NCI-H128 (cell line): ENCODE results near the gene SLC7A1.

Experiments
- DNase-seq: peaks from one replicate; lab custom pipeline; 2025; ENCODE audit not compliant: unreplicated experiment; lab: John Stamatoyannopoulos, UW

The SLC7A1 gene

DNA sequence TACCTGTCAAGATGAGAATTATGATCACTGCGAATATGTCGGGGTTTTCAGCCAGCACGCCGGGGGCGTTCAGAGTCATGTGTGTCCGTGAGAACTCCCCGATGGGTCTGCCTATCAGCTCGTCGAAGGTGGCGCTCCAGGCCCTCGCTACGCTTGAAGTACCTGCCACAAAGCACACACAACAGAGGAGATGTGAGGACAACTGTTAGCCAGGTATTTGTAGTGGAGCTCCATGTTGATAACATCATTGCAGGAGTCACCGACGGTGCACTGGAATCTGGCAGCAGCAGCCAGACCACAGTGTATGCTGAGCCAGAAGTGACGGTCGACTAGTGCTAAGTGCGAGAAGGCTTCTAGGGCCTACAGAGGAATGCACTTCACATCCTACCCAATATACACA is 62.7 kb downstream of the SLC7A1 start:
- no peak for DNase-seq

DNA sequence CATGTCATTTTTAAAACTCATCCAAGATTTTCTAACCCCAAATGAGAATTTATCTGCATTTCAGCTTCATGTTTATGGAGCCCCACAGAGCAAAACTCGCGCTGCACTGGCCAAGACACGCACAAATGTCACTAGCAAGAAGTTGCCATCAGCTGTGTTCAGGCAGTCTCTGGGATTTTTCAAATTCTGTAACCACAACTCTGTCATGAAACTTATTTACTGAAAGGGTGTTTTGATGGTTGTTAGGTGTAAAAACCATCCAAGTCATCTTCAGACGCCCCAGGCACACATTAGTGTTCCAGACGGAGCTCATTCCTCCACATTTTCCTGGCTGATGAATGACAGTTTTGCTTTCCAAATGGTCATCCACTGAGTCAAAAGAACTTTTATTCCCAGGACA is 63.4 kb downstream of the SLC7A1 start:
- no peak for DNase-seq

DNA sequence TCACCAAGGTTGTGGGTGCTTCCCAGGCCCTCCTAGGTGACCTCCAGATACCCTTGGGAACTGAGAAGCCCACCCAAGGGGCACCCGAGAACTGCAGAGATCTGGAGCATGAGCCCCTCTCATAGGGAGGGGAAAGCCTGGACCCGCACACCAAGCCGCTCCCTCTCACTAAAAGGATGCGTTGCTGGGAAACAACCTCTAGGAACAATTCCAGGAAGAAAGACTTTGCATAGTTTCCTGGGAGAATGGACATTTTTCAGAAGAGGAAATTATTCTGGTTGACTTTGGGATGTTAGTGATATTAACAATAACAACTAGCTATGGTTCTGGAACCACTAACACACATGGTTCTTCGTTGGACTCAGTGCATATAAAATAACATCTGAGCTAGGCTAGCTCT is 64.6 kb downstream of the SLC7A1 start:
- no peak for DNase-seq

DNA sequence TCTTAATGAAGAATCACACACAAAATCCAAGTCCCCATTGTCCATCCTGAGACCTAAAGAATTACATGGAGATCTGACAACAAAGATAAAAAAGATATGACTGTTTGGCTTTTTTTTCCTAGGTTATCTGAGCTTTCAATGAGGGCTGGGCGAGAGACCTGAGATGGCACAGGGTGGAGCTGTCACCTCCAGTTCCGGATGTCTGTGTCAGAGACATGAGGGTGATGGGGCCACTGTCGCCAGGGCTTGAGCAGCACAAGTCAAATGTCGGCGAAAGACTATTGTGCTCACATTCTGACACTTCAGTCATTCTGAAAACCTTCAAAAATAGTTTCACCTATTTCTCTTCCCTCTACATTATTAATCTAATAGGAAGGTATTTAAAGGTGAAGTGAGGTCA is 65.7 kb downstream of the SLC7A1 start:
- DNase-seq = no peak

DNA sequence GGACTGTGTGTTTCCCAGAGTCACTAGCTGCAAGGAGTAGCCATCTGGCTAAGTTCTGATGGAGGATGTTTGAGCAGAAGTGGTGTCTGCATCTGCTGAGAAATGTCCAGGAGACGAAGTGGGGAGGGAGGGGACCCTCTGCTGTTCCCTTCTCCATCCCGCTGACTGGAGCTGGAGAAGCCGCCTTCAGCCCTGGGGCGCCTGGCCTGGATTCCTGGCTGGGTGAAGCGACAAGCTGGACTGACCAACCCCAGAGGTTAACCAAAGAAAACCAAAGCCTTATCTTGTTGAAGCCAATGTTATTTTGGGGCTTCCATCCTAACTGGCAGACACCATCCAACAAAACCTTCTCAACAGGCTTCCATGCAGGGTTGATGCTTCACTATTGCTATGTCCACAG is 67.6 kb downstream of the SLC7A1 start:
- no peak for DNase-seq

DNA sequence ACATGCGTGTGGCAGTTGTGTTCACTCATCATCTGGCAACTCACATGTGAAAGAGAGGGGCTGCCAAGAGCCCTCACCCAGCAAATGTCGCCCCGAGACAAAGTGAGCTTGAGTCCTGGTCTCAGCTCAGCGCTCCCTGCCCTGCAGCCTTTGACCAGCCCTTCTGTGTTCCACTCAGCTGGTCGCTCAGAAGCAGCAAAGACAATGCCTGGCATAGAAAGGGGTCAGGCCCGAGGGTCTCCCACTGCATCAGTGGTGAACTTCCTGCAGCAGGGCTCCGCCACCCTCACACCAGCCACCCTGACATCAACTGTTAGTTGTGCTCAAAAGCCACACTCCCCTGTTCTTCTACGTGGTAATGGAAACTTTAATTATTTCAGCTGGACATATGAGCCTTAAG is 68.0 kb downstream of the SLC7A1 start:
- no peak for DNase-seq

DNA sequence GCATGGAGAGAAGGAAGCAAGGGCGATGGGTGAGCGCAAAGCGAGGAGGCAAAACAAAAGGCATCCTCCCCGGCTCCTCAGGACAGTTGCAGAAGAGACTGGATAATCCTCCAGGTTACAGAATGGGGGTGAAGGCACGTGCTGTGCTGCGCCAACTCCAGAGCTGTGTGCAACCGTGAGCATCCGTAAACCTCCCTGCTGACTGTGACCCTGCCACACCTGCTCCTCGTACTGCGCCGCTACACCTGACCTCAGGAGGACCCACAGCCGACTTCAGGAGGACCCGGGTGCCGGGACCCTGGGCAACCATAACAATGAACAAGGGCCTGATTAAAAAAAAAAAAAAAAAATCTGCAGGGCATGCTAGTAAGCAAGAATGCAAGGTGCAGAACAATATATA is 68.7 kb downstream of the SLC7A1 start:
- no peak for DNase-seq

DNA sequence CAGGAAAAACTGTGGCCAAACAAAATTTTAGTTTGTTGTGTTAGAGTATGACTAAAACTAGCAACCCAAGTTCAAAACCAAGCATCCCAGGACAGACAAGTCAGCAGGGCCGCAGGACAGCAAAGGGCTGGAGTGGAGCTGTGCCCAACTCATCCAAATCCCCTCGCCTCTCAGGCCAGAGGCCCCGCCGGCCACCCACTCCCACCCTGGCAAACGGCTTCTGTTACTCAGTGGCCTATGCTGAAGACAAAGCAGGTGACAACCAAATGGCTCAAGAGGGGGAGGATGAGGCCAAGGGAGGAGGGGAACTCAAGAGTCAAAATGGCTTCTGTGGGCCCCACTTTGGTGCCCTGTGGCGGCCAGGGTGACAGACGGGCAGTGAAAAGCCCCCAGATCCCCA is 69.7 kb downstream of the SLC7A1 start:
- no peak for DNase-seq

DNA sequence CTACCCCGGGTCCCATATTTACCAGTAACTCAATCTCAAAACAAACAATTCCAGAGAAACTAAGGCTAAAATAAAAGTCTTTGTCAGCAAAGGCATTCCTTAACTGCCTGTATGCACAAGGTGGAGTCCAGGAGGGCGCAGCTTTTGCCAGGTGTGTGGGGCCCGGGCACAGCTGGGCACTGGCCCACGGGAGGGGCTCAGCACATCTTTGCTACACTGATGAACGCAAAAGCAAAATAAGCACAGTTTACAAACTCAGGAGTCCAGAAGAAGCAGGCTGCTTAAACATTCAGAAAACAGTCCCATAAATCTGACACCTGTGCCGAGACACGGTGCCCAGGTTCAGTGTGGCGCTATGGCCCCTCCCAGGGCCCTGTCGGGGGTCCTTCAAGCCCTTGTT is 70.8 kb downstream of the SLC7A1 start:
- no peak for DNase-seq

DNA sequence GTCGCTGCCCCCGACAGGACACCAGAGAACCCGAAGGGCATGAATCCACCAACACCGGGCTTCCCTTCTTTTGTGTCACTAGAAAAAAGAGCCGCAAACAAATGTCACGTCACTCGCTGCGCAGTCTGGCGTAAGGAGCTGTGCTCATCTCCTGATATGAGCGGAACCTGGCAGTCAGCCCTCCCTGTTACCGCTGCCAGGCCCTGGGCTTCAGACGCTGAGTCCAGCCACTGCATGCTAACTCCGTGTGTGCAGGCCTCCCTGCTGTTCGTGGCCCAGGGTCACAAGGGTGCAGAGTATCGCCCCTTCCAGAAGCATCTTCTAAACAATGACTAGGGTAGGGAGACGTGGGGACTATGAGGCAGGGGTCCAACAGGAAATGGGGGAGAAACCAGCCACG is 71.3 kb downstream of the SLC7A1 start:
- DNase-seq = no peak

DNA sequence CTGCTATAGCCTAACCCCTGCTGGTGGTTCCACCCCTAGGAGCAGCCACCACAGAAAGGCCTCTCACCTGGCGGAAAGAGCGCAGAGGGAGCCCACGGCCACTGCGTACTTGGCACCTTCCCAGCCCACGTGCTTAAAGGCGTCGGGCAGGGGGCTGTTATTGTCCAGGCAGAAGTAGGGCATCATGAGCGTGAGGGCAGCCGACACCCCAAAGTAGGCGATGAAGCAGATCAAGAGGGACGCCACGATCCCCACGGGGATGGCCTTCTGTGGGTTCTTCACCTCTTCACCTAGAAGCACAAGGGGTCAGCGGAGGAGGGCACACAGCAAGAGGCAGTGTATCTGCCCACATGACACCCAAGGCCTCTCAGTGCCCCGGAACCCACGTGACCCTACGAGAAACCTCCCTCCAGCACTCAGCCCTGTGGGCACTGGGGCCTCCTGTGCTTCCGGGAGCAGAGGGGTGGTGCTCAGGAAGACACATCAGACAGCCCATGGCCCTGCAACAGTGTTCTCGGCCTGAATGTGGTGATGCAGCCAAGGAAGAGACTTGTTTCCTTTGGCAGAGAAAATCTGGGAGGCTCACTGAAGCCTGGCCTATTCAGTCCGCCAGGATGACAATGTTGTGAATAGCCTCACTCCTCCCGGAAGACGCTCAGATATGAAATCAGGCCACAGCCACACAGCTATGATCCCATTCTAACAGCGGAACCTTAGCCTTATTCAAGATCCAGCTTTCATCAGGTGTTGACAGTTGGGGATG is 72.1 kb downstream of the SLC7A1 start:
- no peak for DNase-seq

DNA sequence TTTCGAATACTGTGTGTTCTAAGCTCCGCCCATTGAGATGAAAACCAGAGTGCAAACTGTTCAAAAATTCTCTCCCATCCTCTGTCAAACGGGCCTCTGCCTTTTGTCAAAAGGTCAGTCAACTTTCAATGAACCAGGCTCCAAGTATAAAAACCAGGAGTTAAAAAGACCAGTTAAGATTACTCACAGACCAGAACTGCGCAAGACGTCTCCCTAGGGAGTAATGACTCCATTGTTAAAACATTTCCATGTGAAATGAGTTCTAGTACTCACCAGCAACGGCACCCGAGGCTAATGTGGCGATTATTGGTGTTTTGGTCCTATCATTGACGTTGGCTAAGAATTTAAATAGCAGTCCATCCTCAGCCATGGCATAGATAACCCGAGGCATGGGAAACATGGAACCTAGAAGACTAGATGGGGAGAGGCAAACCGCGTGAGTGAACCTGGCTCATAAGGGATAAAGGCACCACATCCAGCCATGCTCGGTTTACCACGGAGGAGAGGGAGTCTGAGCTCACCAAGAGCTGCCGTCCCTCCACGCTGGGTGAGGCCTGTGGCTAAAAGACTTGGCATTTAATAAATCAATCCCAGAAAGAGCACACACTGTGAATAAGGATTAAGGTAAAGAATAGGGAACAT is 73.3 kb downstream of the SLC7A1 start:
- no peak for DNase-seq

DNA sequence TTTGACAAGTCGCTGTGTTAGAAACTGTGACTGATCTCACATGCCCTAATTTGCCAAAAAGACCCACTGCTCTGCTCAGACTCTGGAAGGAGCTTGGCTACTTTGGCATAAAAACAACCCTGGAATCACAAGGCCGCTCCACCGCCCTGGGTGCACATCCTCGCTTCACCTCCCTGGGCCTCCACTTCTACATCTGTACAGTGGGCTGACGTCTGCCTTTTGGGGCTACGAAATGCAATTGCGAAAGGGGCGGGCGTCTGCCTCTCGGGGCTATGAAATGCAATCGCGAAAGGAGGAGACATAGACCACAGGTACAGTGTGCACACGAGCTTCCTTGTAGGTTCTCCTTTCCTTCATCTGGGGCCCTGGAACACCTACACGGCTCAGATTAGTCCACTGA is 74.2 kb downstream of the SLC7A1 start:
- no peak for DNase-seq

DNA sequence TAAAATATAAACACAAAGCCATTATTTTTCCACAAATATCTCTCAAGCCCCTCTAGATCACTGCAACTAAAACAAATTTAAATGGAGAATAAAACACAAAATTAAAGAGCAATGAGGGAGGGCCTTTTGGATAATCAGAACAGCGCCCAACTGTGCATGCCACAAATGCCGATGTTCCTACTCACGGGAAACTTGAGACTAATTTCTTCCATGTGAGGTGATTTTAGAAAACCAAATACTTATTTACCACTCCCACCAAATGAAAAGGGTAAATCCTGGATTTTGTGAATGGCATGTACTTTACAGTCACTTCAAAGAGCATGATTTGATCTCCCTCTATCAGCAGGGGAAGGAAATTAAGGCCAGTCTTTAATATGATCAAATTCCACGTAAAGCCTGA is 74.8 kb downstream of the SLC7A1 start:
- no peak for DNase-seq

DNA sequence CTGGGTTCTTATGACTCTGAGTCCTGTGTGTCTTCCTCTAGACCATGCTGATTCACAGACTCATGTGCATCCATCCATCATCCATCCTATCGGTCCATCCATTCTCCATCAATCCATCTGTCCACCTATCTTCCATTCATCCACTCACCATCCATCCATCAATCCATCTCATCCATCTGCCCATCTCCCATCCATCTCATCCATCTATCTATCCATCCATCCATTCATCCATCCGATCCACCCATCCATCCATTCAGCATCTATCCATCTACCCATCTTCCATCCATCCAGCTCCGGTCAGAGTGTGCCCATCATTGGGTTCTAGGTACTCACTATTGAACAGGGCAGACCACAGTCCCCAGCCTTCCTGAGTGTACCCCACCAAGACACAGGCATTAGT is 75.6 kb downstream of the SLC7A1 start:
- no peak for DNase-seq

DNA sequence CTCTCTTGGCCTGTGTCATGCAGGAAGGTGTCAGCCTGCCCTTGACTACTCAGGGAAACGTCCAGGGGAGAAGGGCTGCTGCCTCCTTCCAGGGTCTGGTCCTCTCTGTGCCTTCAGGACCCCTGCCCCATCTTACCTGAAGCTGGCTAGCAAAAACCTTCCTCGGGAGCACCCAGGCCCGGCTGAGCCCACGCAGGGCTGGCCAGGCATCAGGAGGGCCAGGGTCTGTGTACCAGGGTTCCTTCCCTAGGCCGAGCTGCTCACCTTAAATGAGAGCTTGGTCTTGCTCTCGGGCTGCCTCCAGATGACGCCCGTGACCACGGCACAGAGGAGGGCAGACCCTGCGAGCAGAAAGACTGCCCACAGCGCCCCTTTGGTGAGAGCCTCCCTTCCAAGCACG is 78.6 kb downstream of the SLC7A1 start:
- no peak for DNase-seq

DNA sequence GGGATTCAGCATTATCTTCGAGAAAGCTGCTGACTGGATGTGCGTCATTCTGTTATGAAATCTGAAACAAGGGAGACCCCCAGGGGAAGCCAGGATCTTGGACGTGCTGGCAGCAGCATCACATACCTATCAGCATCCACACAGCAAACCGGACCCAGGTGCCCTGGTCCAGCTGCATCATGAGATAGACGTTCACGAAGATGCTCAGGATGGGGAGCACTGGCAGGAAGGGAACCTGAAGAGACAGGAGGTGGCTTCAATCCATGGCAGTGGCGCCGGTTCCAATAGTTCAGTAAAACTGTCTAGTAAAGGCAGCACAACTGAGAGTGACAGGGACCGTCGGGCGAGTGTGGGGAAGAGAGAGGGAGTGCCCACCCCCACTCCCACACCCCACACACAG is 79.5 kb downstream of the SLC7A1 start:
- DNase-seq = no peak

DNA sequence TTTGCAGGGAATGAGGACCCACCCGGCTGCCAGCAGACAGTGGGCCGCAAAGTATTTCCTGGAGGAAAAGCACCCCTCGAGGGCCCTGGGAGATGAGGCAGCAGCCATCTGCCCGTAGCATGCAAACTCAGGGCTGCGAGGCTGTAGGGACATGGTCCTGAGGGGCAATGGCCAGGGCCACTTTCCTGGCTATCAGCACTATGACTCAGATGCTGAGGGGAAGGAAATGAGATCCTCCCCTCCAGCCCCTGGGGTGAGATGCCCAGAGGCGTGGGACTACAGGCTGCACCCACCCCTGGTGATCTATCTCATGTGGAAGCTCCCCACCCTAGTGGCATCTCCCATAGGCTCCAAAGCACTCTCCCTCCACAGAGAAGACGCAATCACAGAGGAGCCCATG is 80.1 kb downstream of the SLC7A1 start:
- DNase-seq = no peak

DNA sequence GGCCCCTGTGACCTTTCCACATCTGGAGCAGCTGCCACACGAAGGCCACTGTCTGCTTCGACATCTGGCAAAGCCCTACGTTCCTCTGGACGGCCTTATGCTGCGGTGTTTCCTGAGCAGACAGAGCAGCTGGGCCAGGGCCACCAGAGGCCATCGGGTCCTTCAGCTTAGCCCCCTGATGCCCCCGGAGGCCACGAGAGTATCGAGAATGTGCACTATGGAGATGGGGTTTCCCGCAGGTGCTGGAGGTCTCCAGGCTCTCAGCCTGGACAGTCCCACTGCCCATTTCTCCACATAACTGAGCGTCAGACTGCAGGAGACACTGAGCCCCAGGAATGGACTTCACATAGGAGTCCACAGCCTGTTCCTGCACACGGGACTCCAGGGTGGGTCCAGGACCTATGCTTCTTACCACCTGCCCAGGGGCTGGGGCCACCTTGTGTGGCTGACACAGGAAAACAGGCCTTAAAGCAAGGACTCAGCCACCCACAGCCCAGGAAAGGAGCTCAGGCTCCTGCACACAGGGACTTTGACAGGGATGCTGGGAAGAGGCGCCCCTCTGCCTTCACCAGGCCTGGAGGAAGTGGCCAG is 80.7 kb downstream of the SLC7A1 start:
- no peak for DNase-seq

DNA sequence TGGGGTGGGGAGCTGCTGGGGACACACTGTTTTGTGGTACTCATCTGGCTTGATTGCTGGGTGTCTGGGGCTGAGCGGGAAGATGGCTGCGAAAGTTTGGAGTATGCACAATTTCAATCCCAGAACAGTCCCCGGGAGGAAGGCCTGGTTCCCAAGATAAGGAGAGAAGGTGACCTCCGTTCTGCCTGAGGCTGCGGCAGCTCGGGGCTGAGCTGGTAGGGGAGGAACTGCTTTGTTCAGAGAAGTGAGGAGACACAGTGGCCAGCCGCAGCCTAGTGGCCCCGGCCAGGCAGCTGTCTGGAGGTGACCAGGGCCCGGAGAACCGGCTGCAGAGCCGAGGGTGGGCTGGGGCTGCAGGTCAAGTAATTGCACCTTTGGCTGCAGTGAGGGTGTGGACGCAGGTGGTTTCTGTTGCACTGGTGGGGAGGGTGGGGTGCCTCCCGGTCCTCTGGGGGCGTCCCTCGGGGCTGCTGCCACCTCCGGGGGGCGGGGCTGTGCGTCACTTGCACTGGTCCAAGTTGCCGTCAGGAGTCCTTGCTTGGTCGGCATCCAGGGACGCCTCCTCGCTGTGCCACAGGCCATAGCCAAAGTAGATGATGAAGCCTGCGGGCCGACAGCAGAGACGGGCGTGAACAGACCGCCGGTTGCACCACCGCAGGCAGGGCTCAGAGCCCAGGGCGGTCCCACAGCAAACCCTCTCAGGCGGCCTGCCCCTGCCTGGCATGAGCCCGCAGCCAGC is 81.3 kb downstream of the SLC7A1 start:
- DNase-seq = no peak

DNA sequence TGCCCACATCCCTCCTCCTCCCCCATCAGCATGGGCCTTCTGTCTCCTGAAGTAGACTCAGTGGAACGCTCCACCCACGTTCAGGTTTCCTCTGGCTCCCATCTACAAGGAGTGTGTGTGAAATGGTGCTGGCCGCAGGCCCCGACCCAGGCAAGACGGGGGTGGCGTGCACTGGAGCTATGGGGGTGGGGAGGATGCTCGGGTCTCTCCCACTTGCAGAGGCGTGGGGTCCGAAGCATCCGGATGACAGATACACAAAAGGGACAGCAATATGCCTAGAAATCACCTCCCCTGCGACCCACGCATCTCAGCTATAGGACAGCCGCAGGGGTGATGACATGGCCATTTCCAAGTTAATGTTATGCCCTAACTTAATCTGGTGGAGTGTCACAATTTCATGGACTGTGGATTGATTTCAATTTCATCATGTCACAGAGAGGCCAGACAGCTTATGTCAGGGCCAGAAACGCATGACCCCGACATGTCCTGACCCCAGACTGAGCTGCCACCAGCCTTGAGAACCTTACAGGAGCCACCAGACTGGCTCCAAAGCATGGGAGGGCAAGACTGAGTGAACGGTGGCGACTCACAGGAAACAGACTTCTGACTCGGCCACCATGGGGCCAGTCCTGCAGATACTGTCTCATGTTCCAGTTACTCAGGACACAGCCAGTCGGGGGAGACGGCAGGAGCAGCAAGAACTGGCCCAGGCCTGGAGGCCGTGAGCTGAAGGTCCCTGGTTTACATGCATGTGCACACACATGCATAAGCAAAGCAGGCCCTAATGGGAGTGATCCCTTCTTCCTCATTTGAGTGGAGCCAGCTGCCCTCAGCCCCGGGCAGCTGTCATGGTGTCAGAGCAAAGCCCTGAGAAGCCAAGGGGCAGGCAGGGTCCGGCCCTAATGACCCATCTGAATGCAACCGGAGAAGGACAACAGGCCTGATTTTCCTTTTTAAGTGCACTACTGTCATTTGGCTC is 82.2 kb downstream of the SLC7A1 start:
- DNase-seq = no peak
